HG03342 (cell line): ENCODE measurements around the gene TSPAN31.
"Not testable (repeated sequence)": the region's sequence is repeated elsewhere in the genome, so short reads cannot be mapped to it uniquely, and the experiment has no call there.

ENCODE experiments used
- ATAC-seq: cut with Tn5 transposase; IDR thresholded peaks from one replicate; pipeline ENCODE4 v1.9.1; 2021; ENCODE audit warnings: mild to moderate bottlenecking, moderate library complexity; ENCODE audit not compliant: unreplicated experiment

The TSPAN31 gene

DNA sequence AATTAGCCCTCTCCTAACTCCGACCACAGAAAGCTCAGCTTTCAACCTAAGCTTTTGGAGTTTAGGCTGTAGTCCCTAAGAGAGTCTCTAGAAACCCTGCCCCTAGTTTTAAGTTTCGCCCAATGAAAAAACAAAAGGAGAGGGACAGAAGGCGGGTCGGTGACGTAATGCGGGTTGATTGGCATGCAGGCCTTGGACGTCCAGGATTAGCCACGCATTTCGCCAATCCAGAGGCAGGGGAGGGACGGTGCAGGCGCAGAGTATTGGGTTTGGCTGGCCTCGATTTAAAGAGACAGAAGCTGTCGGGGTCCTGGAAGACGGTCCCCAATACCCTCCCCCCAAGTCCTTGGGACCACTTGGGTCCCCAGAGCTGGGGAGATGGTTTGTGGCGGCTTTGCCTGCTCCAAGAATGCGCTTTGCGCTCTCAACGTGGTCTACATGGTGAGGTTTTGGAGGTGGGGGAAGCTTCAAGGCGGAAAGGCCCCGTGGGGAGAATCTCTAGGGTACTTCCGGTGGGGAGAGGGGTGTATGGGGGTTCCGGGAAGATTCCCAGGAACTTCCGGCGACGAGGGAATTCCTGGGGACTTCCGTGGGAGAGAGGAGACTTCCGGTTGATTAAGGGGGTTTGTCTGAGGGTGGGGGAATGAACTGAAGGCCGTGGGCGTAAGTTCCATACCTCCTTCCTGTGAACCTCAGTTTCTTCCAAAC lies at the start of gene TSPAN31:
TSS of gene TSPAN31 (plus strand) at position 263 of the 708 bp plus-strand sequence. CDS start at position 379, 116 bp downstream.
- peak; percentile 78 for ATAC-seq

- ATAC-seq: no peak
Measured at GRCh38 chr12:57695770-57696432, 48.9 kb upstream of the TSPAN31 start.

GRCh38 chr12:57697076-57697475 lies 47.8 kb upstream of the TSPAN31 start:
- no peak for ATAC-seq

GRCh38 chr12:57698414-57698813 lies 46.4 kb upstream of the TSPAN31 start:
- no peak for ATAC-seq

GRCh38 chr12:57700317-57700716 lies 44.5 kb upstream of the TSPAN31 start:
- ATAC-seq: no peak

GRCh38 chr12:57707250-57707649 lies 37.6 kb upstream of the TSPAN31 start:
- ATAC-seq: no peak

- no peak for ATAC-seq
Measured at GRCh38 chr12:57708296-57708695, 36.5 kb upstream of the TSPAN31 start.

DNA sequence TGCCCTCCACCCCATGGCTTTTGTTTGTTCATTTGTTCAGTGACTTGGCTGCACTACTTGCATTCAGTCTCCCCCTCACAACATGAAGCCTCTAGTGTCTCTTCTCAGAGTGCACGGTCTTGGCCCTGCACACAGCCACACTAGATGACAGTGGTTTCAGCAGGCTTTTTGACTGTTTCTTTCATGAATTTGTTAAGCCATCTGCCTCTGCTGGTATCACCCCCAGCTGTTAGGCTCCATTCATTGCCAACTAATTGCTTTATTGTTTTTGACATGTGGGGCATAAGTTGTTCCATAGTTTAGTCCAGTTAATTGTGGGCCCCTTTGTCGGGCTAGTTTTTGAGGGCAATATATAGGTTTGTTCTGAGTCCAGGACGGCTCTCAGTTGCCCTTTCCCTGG lies 32.1 kb upstream of the TSPAN31 start:
- no peak for ATAC-seq

DNA sequence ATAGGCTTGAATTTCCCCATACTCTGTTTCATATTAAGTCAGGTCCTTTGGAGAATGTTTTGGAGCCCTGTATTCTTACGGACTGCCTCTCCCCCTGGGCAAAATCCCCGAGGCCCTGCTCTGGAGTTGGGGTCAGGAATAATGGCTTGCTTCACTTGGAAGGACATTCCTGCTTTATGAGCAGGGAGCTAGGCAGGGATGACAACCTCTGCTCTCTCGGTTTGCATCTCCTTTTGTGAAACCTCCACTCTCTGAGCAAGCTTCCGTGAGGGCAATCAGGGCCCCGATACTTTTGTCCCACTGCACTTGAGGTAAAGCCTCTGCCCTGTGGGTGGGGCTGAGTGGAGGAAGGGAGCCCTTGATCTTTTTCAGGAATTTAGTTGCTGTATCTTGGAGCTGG lies 31.6 kb upstream of the TSPAN31 start:
- ATAC-seq: no peak

DNA sequence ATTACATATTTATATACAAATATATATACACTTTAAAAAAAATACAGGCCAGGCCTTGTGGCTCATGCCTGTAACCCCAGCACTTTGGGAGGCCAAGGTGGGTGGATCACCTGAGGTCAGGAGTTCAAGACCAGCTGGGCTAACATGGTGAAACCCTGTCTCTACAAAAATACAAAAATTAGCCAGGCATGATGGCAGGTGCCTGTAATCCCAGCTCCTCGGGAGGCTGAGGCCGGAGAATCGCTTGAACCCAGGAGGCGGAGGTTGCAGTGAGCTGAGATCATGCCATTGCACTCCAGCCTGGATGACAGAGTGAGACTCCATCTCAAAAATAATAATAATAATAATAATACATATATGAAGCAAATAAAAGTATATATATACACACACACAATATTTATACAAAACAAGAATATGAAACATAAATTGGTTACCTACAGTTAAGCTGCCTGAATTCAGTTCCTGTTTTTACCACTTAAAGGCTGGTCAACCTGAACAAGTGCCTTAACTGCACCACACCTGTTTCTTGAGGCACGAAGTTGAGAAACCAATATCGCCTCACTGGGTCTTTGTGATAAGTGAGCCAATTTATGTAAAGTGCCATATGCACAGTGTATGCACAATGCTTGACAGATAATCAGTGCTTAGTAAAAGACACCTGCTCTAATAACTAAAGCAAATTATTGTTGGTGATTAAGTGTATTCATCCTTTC lies 29.6 kb upstream of the TSPAN31 start:
- not testable (repeated sequence) for ATAC-seq

- ATAC-seq: no peak
Measured at GRCh38 chr12:57715786-57716185, 29.1 kb upstream of the TSPAN31 start.

- ATAC-seq: no peak
Measured at GRCh38 chr12:57716305-57716704, 28.5 kb upstream of the TSPAN31 start.

- ATAC-seq: no peak
Measured at GRCh38 chr12:57717131-57717530, 27.7 kb upstream of the TSPAN31 start.

DNA sequence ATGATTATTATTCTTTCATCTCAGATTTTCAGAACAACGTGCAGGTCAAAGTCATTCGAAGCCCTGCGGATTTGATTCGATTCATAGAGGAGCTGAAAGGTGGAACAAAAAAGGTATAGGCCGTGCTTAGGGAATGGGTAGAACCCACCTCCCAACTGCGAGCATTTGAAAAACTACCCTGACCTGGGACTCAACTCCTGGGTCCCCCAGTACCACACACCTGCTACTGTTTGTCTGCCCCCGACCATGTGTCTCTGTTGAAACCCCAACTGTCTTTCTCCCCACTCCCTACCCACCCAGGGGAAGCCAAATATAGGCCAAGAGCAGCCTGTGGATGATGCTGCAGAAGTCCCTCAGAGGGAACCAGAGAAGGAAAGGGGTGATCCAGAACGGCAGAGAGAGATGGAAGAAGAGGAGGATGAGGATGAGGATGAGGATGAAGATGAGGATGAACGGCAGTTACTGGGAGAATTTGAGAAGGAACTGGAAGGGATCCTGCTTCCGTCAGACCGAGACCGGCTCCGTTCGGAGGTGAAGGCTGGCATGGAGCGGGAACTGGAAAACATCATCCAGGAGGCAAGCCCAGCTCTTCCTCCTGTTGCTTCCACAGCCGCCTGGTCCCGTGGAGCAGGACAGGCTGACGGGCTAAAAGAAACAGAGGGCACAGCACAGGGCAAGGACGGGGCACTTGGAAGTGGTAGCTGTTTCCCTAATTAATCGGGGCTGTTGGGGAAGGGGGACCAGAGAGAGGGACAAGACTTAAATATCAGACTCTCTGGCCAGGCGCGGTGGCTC lies 26.8 kb upstream of the TSPAN31 start:
- no peak for ATAC-seq

DNA sequence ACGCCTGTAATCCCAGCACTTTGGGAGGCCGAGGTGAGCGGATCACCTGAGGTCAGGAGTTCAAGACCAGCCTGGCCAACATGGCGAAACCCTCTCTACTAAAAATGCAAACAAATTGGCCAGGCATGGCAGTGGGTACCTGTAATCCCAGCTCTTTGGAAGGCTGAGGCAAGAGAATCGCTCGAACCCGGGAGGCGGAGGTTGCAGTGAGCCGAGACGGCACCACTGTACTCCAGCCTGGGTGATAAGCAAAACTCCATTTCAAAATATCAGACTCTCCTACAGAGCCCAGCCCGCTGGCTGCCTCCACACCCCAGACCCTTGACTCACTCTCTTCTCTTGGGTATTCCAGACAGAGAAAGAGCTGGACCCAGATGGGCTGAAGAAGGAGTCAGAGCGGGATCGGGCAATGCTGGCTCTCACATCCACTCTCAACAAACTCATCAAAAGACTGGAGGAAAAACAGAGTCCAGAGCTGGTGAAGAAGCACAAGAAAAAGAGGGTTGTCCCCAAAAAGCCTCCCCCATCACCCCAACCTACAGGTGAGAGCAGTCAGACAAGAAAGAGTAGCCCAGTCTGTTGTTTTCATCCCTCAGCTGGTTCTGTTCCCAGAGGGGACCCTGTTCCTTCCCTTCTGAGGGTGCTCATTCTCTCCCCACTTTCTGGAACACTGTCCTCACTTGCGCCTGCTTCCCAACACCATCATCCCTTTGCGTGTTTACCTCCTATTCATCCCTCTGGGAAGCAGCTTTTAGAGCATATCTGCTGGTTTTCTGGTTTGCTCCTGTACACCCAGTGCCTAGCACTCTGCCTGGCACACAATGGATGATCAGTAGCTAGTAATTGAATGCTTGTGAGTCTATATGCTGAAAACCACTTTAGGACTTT lies 26.0 kb upstream of the TSPAN31 start:
- no peak for ATAC-seq

DNA sequence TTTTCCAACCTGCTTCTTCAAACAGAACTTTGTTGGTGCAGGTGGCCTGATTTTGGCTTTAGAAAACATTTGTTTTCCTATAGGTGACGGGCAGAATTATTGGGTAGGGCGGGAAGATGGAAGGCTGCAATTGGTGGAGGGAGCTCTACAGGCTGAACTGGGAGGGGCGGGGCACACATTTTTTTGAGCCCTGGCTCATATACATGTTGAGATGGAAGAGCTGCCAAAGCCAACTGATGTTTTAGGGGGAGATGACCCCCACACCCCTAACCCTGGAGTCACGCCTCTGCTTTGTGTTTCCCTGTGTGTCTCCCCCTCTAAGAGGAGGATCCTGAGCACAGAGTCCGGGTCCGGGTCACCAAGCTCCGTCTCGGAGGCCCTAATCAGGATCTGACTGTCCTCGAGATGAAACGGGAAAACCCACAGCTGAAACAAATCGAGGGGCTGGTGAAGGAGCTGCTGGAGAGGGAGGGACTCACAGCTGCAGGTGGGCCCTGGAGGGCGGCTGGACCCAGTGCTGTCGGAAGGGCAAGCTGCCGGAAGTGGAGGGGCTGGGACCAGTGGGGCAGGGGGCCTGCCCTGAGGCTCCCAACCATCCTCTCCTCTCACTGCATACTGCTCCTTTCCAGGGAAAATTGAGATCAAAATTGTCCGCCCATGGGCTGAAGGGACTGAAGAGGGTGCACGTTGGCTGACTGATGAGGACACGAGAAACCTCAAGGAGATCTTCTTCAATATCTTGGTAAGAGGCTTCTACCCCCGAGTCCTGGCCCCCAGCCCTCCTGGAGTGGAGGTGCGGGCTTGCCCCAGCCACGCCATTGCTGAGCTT lies 24.8 kb upstream of the TSPAN31 start:
- no peak for ATAC-seq

- no peak for ATAC-seq
Measured at GRCh38 chr12:57720606-57721595, 23.9 kb upstream of the TSPAN31 start.
